Stimulated activated CD4-positive, alpha-beta T cell treated with anti-CD3 and anti-CD28 coated beads, TNF-alpha, amount 100 ng/mL, for 4 hours (primary cell): ENCODE results near the gene SEC23A.
"Not testable (repeated sequence)": the region's sequence is repeated elsewhere in the genome, so short reads cannot be mapped to it uniquely, and the experiment has no call there.

Source experiments
- DNase-seq, 3 experiments: peaks; one replicate each; pipeline ENCODE4 v3.0.0-alpha.2; 2020; ENCODE audit warnings: low read depth in 3 of 3

SEC23A gene

DNA sequence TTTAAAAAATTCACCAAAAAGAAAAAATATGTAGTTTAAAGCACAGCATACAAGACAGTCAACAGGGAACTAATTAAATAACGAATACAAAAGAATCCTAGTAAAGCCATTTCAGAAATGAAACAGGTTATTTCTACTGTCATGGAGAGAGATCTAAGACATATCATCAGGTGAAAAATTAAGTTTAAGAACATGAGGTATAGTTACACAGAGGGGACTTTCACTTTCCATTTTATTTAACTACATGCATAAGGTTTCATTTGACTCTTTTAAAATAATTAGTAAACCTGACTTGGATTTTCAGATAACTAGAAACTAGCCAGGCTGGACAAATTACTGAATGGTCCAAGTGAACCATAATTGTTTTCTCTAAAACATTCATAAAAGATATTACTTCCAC, 11.3 kb downstream of the SEC23A start:
- no peak for DNase-seq

DNA sequence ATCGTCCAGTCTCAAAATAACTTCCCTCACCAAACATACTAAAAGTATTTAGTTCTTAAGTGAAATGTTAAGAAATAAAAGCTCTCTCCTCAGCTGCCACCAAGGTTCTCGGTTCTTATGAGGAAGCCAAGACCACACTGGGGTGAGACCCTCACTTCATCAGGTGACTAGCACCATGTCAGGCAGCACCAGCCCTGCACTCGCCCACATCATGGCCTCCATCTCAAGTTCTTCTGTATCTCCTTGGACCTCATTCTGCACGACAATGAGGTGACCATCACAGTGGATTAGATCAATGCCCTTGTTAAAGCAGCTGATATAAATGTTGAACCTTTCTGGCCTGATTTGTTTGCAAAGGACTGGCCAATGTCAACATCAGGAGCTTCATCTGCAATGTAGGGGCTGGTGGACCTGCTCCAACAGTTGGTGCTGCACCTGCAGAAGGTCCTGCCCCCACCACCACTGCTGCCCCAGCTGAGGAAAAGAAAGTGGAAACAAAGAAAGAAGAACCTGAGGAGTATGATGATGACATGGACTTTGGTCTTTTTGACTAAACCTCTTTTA, 12.4 kb downstream of the SEC23A start:
- no peak for DNase-seq

DNA sequence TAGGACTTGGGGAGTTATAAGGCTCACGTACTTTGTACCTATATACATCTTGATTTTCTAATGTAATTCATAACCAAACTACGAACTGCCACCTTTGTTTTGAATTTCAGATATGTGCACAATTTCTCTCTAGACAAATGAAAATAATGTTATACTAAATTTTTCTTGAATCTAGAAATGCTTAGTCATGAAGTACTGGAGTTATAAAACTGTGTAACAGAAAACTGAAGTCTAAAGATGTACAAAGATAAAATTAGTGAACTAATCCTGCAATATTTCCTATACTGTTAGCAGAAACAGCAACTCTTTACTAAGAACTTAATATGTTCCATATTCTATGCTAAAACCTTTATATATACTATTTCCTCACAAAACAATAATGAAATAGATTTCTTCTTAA, 15.5 kb downstream of the SEC23A start:
- no peak for DNase-seq

DNA sequence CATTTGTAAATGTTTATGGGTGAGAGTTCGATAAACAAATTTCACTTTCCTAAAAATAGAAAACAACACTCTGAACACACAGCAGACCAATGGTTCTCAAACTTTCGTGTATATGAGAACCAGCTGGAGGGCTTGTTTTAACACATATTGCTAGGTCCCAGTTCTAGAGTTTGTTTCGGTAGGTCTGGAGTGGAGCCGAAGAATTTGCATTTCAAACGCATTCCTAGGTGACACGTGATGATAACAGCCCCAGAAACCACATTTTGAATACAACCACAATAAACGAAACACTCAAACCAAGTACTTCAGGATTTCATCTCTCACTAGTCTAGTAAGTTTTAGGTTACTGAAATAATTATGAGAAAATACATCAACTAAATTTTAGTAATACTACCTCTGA, 17.1 kb downstream of the SEC23A start:
- DNase-seq, result no peak

DNA sequence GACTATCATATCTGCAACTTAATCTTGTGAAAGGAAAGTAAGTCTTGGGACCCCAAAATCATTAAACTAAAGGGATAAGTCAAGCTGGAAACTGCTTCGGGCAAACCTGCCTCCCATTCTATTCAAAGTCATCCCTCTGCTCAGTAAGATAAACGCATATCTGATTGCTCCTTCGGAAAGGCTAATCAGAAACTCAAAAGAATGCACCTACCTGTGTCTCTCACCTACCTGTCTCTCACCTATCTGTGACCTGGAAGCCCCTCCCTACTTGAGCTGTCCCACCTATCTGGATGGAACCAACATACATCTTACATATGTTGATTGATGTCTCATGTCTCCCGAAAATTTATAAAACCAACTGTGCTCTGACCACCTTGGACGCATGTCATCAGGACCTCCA, 19.9 kb downstream of the SEC23A start:
- DNase-seq, result no peak

DNA sequence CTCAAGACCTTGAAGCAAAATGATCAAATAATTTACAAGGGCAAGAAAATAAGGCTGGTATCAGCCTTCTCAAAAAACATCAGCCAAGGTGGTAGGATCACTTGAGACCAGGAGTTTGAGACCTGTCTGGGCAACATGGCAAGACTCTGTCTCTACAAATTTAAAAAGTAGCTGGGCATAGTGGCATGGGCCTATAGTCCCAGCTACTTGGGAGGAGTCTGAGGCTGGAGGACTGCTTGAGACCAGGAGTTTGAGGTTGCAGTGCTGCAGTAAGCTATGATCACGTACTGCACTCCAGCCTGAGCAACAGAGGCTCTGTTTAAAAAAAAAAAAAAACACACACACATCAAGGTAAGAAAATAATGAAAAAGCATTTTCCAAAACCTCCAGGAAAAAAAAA, 22.1 kb downstream of the SEC23A start:
- DNase-seq, result no peak

DNA sequence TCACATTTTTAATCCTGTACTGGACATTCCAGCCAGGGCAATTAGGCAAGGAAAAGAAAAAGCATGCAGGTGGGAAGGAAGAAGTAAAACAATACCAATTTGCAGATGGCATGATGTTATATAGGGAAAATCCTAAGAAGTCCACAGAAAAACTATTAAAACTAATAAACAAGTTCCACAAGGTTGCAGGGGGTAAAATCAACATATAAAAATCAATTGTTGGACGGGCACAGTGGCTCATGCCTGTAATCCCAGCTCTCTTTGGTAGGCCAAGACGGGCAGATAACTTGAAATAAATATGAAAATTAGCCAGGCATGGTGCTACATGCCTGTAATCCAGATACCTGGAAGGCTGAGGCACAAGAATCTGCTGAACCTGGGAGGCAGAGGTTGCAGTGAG, 31.9 kb downstream of the SEC23A start:
- DNase-seq, result no peak

DNA sequence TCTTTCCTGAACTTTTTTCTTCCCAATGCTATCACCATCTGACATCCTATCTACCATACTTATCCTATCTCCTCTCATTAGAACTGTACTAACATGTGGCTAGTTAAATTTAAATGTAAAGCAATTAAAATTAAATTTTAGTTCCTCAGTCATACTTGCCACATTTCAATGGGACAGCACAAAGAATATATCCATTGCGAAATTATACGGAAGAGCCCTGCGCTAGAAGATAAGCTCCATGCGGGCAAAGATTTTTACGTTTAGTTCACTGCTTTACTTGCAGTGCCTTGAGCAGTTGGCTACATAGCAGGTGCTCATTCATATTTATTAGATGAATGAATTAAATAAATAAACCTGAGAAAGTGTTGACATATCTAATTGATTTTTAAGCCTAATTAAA, 33.1 kb downstream of the SEC23A start:
- DNase-seq, result no peak

DNA sequence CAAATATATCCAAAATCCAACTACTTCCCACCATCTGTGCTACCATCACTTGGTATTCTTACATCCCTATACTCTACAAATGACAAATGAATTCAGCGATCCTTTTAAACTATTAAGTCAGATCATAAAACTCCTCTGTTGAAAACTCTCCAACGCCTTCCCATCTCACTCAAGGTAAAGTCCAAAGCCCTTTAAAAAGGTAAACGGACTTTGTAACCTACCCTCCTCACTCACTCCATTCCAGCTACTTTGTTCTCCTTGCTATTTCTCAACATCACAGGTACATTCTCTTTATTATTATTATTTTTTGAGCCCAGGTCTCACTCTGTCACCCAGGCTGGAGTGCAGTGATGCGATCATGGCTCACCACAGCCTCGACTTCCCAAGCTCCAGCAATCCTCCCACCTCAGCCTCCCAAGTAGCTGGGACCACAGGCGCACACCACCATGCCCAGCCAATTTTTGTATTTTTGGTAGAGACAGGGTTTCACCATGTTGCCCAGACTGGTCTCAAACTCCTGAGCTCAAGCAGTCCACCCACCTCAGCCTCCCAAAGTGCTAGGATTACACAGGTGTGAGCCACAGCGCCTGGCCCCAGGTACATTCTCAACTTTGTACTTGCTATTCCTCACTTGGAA, 33.7 kb downstream of the SEC23A start:
- DNase-seq, result not testable (repeated sequence)

DNA sequence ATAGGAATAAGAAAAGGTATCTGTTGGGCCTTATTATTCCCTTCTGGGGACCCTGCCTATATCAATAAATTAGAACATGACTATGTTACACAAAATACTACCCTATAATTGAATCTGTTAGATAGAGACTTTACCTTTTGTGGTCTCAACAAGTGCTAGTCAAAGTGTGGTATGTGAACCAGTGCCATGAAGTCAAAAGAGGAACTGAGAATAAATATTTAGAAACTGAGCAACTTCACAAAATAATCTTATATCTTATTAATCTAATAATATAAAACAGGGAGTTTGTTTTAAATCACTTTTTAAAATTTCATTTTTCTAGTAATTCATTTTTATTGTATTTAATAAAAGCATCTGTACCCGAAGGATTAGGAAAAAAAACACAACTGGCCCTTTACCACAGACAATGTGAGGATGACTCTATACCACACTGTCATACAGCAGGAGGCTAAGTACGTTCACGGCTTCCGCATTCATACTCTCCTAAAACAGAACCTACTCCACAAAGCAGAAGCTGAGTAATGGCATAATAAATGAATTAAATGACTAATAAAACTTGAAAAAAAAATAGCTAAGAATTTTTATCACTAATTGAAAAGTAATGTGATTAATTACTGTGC, 42.1 kb downstream of the SEC23A start:
- DNase-seq, result no peak

DNA sequence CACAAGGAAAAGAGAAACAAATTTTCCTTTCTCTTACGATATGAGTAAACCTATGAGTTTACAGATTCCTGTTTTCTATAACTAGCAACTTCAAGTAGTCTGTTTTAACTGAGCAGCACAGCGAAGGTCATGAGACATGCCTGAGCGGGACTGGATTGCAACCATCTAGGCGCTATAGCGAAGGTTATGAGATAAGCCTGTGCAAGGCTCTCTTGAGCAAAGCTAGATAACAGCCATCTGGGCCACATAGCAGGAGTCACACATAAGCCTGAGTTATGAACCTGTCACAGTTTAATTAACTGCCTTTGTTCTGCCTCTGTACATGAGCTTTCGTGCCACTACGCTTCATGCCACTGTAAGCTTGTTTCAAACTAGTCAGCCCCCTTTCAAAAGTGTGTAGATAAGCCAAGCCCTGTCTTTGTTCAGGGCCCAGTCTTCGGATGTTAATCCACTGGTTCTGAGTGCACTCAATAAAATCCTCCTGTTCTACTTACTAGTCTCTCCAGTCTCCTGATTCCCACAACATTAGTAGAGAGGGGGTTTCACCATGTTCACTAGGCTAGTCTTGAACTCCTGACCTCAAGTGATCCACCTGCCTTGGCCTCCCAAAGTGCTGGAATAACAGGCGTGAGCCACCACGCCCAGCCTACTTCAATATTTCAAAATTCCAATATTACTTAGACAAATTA, 47.1 kb downstream of the SEC23A start:
- DNase-seq, result no peak

DNA sequence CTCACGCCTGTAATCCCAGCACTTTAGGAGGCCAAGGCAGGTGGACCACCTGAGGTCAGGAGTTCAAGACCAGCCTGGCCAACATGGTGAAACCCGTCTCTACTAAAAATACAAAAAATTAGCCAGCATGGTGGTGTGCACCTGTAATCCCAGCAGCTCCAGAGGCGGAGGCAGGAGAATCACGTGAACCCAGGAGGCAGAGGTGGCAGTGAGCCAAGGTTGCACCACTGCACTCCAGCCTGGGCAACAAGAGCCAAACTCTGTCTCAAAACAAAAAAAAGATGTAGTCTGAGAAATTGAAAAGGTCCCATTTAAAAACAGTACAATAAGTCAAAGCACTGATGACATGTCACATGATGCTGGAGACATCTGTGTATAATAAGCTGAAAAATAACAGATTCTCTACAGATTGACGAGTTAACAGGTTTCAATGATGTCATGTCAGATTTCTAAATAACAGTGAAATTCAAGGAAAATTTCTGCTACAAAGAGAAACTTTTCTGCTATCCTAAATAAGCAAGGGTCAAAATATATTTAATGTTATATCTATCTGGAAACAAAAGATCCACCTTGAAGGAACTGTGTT, 50.1 kb downstream of the SEC23A start:
- DNase-seq, result not testable (repeated sequence)

DNA sequence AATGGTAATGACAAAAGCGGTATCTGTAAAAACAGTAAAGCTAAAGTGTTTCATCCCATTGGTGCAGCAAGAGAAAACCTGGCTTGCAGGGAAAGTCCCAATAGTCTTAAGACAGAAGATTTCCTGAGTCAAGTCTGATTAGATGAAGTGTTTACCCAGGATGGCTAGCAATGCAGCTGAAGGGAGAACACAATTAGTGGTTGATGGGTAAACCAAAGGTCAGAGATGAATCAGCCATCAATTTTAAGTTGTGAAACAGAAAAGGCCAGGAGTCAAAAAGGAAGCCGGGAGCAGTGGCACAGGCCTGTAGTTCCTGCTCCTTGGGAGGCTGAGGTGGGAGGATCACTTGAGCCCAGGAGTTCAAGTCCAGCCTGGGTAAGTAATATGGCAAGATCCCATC, 52.6 kb downstream of the SEC23A start:
- no peak for DNase-seq

DNA sequence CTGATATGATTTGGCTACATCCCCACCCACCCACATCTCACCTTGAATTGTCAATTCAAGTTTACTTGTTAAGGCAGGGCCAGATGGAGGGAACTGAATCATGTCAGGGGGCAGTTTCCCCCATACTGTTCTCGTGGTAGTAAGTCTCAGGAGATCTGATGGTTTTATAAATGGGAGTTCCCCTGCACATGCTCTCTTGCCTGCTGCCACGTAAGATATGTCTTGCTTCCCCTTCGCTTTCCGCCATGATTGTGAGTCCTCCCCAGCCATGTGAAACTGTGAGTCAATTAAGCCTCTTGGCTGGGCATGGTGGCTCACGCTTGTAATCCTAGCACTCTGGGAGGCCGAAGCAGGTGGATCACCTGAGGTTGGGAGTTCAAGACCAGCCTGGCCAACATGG, 57.1 kb downstream of the SEC23A start:
- DNase-seq, result not testable (repeated sequence)

DNA sequence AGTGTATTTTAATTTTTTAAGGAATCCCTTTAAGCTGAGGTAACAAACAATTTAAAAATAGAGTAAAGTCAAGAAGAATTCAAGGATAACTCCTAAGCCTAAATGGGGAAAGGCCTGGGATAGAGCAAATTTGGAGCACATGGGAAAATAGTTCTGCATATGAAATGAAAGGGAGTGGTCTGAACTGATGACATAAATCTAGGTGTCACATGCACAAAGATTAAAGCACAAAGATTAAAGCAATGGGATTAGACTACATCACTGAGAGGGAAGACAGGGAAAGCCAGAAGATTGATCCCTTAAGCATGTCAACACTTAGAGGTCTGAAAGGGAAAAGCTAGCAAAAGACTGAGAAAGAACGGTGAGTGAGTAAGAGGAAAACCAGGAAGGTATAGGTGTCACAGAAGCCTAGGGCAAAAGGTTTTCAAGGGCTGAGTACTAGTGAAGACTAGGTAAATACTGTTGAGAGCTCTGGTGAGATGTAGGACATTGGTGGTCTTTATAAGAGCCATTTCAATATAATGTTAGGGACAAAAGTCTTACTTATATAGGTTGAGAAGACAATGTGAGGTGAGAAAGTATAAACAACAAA, 59.6 kb downstream of the SEC23A start:
- no peak for DNase-seq

DNA sequence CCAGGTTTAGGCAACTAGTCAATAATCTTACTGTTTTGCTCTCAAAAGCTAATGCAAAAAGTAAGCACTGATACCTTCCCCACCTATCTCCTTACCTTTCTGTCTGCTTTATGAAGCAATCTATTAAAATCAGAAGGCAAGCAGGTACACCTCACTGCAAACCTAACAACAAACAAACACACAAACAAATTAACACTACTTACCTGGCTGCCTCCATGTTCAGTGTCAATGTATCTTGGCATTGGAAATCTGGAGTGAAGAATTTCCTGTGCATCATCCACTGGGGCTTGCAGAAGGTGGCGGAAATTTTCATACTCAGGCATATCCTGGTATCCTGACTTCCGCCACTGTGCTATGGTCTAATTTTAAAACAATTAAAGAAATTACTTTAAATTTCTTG, 62.5 kb downstream of the SEC23A start:
- no peak for DNase-seq

DNA sequence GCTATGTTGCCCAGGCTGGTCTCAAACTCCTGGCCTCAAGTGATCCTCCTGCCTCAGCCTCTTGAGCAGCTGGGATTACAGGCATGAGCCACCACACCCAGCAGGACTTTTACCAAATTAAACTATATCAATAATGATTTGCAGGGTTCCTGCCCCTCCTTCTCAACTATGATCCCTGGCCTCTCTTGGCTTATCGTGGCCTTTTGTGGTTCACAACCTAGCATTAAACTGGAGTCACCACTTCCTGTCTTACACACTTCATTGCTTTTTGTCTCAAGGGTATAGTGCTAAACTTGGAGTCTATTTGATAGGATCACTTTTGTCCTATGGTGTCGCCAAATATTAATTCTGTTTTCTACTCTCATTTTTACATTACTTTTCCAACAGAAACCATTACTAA, 64.5 kb downstream of the SEC23A start:
- no peak for DNase-seq

DNA sequence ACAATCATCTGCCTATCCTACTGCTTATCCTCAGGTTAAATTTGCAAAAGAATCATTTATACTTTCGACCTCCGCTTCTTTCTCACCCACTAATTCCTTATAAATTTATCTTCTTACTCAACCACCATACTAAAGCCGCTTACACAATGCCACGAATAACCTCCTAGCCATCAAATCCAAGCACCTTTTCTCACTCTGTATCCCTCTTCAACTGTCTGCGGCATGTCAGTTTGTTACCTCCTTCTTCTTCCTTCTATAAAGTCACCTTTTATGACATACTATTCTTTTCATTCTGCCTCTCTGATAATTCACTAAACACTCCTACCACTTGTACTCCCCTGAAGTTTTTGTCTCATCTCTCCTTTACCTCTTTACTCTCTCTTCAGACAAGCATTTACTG, 66.3 kb downstream of the SEC23A start:
- no peak for DNase-seq

DNA sequence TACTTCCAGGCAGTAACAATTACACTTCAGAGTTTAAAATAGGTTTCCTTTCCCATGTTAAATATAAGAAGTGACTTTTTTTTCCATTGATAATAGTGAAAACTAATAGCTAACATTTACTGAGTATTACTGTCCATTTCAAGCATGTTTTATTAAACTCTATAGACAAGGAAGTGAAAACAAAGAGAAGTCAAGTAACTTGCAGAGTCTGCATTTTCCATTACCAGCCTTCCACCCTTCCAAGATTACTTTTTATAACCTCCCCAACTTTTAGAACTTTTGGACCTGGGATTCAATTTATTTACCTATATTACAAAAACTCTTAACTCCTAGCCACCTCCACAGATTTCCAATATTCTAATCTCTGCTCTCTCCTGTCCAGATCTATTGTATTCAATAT, 67.7 kb downstream of the SEC23A start:
- no peak for DNase-seq

DNA sequence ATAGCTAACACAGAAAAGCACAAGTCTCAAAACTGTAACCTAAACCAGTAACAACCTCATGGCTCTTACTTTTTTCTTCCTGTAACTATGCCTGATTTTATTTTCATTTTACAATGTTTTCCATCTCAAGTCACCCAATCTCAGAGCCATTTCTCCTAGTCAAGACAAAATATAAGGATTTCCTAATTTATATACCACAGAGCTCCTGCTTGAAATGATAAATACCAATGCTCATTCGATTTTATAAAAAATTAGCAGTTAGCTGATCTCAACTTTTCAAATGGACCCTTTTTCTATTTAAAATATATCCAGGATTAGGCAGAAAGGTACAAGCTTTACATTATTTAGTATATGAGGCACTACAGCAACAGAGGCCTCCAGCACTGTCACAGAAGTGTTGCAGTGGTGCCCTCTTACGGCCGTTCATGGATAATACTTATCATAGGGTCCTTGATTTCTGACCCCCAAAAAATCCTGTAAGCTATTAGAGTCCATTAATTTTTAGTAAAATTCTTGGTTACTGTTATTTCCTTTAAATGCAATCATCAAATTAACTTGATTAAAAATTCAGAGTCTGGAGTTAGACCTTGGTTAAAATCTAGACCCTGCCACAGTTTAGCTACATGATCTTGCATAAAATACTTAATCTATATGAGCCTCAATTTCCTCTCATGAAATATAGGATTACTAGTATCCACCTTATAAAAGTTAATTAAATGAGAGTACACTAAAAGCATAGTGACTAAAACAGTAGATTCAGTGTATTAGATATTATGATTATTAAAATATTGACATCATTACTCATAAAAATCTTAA, 68.3 kb downstream of the SEC23A start:
- no peak for DNase-seq

DNA sequence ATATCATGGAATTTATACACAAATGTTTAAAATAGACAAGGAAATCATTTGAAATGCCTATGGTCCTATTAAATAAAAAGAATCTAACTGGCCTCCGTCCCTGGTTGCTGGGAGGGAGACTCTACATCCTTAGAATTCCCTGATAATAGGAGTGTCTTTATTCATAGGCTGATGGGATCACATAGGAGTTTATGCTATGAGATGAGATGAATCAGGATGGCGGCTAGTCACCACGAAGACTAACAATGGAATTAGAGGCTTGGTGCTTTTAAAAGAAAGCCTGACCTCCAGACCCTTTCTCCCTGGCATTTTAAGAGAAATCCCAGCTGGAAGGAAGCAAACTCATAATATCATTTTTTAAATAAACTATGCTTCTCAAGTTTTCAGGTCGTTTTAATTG, 69.7 kb downstream of the SEC23A start:
- no peak for DNase-seq
